H1 (cell line): ENCODE results near the gene IQCH. TPM values are rescaled to one million over a fixed set of nuclear protein-coding genes. Genes with fewer than 3 reads are reported as not detected.

Source experiments
- CTCF ChIA-PET: fragments of 300-600 bp; sonication (Branson Sonifier 250); formaldehyde crosslinking; loops from one replicate; lab custom pipeline; 2021; ENCODE audit not compliant: partially characterized antibody; lab: Charles Lee
- POLR2A ChIA-PET: fragments of 300-600 bp; sonication (Branson Sonifier 250); formaldehyde crosslinking; loops from one replicate; lab custom pipeline; 2021; ENCODE audit warnings: inconsistent platforms; ENCODE audit not compliant: partially characterized antibody; lab: Charles Lee
- DNase-seq, 2 experiments: peaks; one replicate each; pipeline versions ENCODE4 v3.0.0 to v3.0.0-alpha.2; 2010 to 2022; ENCODE audit warnings: low spot score in 2 of 2, low read depth in 1 of 2, mixed read lengths in 1 of 2
- FAIRE-seq: peaks from 2 replicates; lab custom pipeline; 2011; peaks lifted over from hg19 to GRCh38; lab: Jason Lieb, UNC
- H2AFZ ChIP-seq: 2 replicates; pipeline ENCODE4 v1.8.1; 2012; ENCODE audit warnings: low read length, inconsistent platforms
- H2AK5ac ChIP-seq: 2 replicates; pipeline ENCODE4 v1.6.1; 2013; ENCODE audit warnings: low read depth, low read length
- H2BK120ac ChIP-seq: replicated peaks from 2 replicates; pipeline ENCODE3; 2013; ENCODE audit warnings: low read depth, low read length, inconsistent platforms
- H2BK12ac ChIP-seq: 2 replicates; pipeline ENCODE4 v1.6.1; 2013; ENCODE audit warnings: low read depth, low read length
- H2BK15ac ChIP-seq: 2 replicates; pipeline ENCODE4 v1.6.1; 2013; ENCODE audit warnings: low read length
- H2BK20ac ChIP-seq: 2 replicates; pipeline ENCODE4 v1.6.1; 2013; ENCODE audit warnings: low read length
- H2BK5ac ChIP-seq: 2 replicates; pipeline ENCODE4 v1.6.1; 2013; ENCODE audit warnings: low read depth, low read length
- H3K14ac ChIP-seq: 2 replicates; pipeline ENCODE4 v1.6.1; 2013; ENCODE audit warnings: inconsistent platforms; ENCODE audit not compliant: insufficient read length
- H3K18ac ChIP-seq: 2 replicates; pipeline ENCODE4 v1.6.1; 2013; ENCODE audit warnings: low read length; ENCODE audit errors: extremely low read depth
- H3K23ac ChIP-seq: 2 replicates; pipeline ENCODE4 v1.6.1; 2013; ENCODE audit warnings: inconsistent platforms; ENCODE audit not compliant: insufficient read length
- H3K23me2 ChIP-seq: 2 replicates; pipeline ENCODE4 v1.6.1; 2013; ENCODE audit warnings: low read depth, low read length
- H3K27ac ChIP-seq: 2 replicates; pipeline ENCODE4 v1.6.1; 2011; ENCODE audit warnings: low read depth, low read length, inconsistent platforms
- H3K27me3 ChIP-seq, 4 experiments: replicated peaks in 1 of 4; 1 replicate in 1 of 4; 2 replicates in 3 of 4; pipeline versions ENCODE4 v1.6.1 to v1.8.1; 2011 to 2013; ENCODE audit warnings: low read length in 3 of 4, mild to moderate bottlenecking in 3 of 4, inconsistent platforms in 2 of 4, mixed read lengths in 2 of 4, moderate library complexity in 1 of 4; ENCODE audit not compliant: control insufficient read depth in 3 of 4, insufficient read depth in 3 of 4; ENCODE audit errors: extremely low read depth in 1 of 4
- H3K36me3 ChIP-seq, 4 experiments: 2 replicates each; pipeline versions ENCODE4 v1.6.1 to v1.8.1; 2011 to 2013; ENCODE audit warnings: mild to moderate bottlenecking in 4 of 4, low read length in 3 of 4, moderate library complexity in 2 of 4, control low read depth in 1 of 4, inconsistent platforms in 1 of 4; ENCODE audit not compliant: insufficient read depth in 4 of 4, control insufficient read depth in 2 of 4
- H3K4ac ChIP-seq: replicated peaks from 2 replicates; pipeline ENCODE3; 2013; ENCODE audit warnings: low read length, low read depth, mixed read lengths, inconsistent platforms; ENCODE audit not compliant: insufficient read length
- H3K4me1 ChIP-seq, 4 experiments: replicated peaks in 1 of 4; 1 replicate in 1 of 4; 2 replicates in 3 of 4; pipeline versions ENCODE4 v1.6.1 to v1.8.1; 2011 to 2013; ENCODE audit warnings: low read length in 3 of 4, inconsistent platforms in 2 of 4, mixed read lengths in 1 of 4; ENCODE audit not compliant: insufficient read depth in 4 of 4, control insufficient read depth in 3 of 4
- H3K4me2 ChIP-seq, 2 experiments: 2 replicates each; pipeline versions ENCODE4 v1.6.1 to v1.8.1; 2011 to 2013; ENCODE audit warnings: low read depth in 2 of 2, low read length in 2 of 2, control low read depth in 1 of 2, inconsistent platforms in 1 of 2, mild to moderate bottlenecking in 1 of 2; ENCODE audit not compliant: insufficient read depth in 1 of 2
- H3K4me3 ChIP-seq, 4 experiments: fragments of 200-600, 300-600 bp in 1 of 4; sonication (generic), shearing (Covaris generic), sonication (Bioruptor Twin) in 1 of 4; 2 replicates each; pipeline versions ENCODE4 v1.5.1 to v1.8.1; 2011 to 2016; ENCODE audit warnings: low read length in 4 of 4, low read depth in 3 of 4, control low read depth in 2 of 4, inconsistent platforms in 2 of 4, mild to moderate bottlenecking in 2 of 4, mixed read lengths in 1 of 4, moderate library complexity in 1 of 4; ENCODE audit not compliant: insufficient read depth in 2 of 4; ENCODE audit errors: extremely low read depth in 1 of 4
- H3K56ac ChIP-seq: replicated peaks from 2 replicates; pipeline ENCODE3; 2013; ENCODE audit warnings: low read depth, mild to moderate bottlenecking, mixed read lengths, low read length, inconsistent platforms; ENCODE audit not compliant: insufficient read length
- H3K79me1 ChIP-seq: 2 replicates; pipeline ENCODE4 v1.6.1; 2013; ENCODE audit warnings: low read depth, low read length, control low read depth
- H3K79me2 ChIP-seq, 2 experiments: 2 replicates each; pipeline versions ENCODE4 v1.6.1 to v1.8.1; 2012 to 2013; ENCODE audit warnings: low read length in 2 of 2, mild to moderate bottlenecking in 2 of 2, inconsistent platforms in 1 of 2; ENCODE audit not compliant: insufficient read depth in 2 of 2, control insufficient read depth in 1 of 2
- H3K9ac ChIP-seq, 4 experiments: replicated peaks in 1 of 4; 1 replicate in 1 of 4; 2 replicates in 3 of 4; pipeline versions ENCODE4 v1.6.1 to v1.8.1; 2011 to 2013; ENCODE audit warnings: low read depth in 3 of 4, low read length in 3 of 4, control low read depth in 2 of 4, mild to moderate bottlenecking in 2 of 4, moderate library complexity in 2 of 4, inconsistent platforms in 1 of 4; ENCODE audit errors: extremely low read depth in 1 of 4
- H3K9me3 ChIP-seq, 2 experiments: 2 replicates each; pipeline versions ENCODE4 v1.6.1 to v1.8.1; 2012 to 2013; ENCODE audit warnings: mild to moderate bottlenecking in 2 of 2, moderate library complexity in 2 of 2, control low read depth in 1 of 2, inconsistent platforms in 1 of 2, low read depth in 1 of 2, low read length in 1 of 2, mixed read lengths in 1 of 2; ENCODE audit not compliant: insufficient read depth in 2 of 2
- H4K20me1 ChIP-seq, 2 experiments: replicated peaks in 1 of 2; 2 replicates each; pipeline versions ENCODE3 to v1.8.1; 2011 to 2013; ENCODE audit warnings: inconsistent platforms in 2 of 2, low read length in 2 of 2, mild to moderate bottlenecking in 1 of 2; ENCODE audit not compliant: insufficient read depth in 2 of 2, control insufficient read depth in 1 of 2
- H4K5ac ChIP-seq: 2 replicates; pipeline ENCODE4 v1.6.1; 2013; ENCODE audit warnings: low read length, low read depth, mixed read lengths, inconsistent platforms; ENCODE audit not compliant: insufficient read length
- H4K8ac ChIP-seq: 2 replicates; pipeline ENCODE4 v1.8.0; 2013; ENCODE audit warnings: mild to moderate bottlenecking, moderate library complexity, low read length, inconsistent platforms; ENCODE audit not compliant: insufficient read depth; ENCODE audit errors: extremely low read depth
- H4K91ac ChIP-seq: replicated peaks from 2 replicates; pipeline ENCODE3; 2013; ENCODE audit warnings: low read length, mixed read lengths, inconsistent platforms; ENCODE audit not compliant: insufficient read length
- ASH2L ChIP-seq: fragments of 200-600, 300-600 bp; sonication (generic); IDR thresholded peaks from one replicate; pipeline ENCODE4 v1.7.1; 2017; ENCODE audit warnings: low read length
- BRCA1 ChIP-seq: IDR thresholded peaks from 2 replicates; pipeline ENCODE4 v1.6.1; 2012; ENCODE audit warnings: low read depth, low read length, improper control_type of control experiment
- CREB1 ChIP-seq: IDR thresholded peaks from 2 replicates; pipeline ENCODE4 v1.6.1; 2012; ENCODE audit warnings: inconsistent platforms
- GTF2F1 ChIP-seq: IDR thresholded peaks from 2 replicates; pipeline ENCODE4 v1.6.1; 2012; ENCODE audit warnings: low read depth, low read length, improper control_type of control experiment, borderline replicate concordance
- HDAC2 ChIP-seq, 2 experiments: fragments of 300-600 bp in 1 of 2; sonication (generic) in 1 of 2; IDR thresholded peaks; 2 replicates each; pipeline ENCODE4 v1.6.1; 2011 to 2012; ENCODE audit warnings: low read depth in 2 of 2, low read length in 2 of 2, mild to moderate bottlenecking in 2 of 2, moderate library complexity in 2 of 2, borderline replicate concordance in 1 of 2, inconsistent platforms in 1 of 2
- JUN ChIP-seq: IDR thresholded peaks from 2 replicates; pipeline ENCODE4 v1.6.1; 2011; ENCODE audit warnings: low read depth, mild to moderate bottlenecking, improper control_type of control experiment, low read length
- JUND ChIP-seq: IDR thresholded peaks from 2 replicates; pipeline ENCODE4 v1.6.1; 2011; ENCODE audit warnings: mild to moderate bottlenecking, improper control_type of control experiment, low read length
- POLR2A ChIP-seq, 2 experiments: IDR thresholded peaks; 1 replicate in 1 of 2; 2 replicates in 1 of 2; pipeline ENCODE4 v1.6.1; 2011; ENCODE audit warnings: low read depth in 2 of 2, low read length in 2 of 2, mild to moderate bottlenecking in 2 of 2; ENCODE audit errors: control extremely low read depth in 1 of 2
- POU5F1 ChIP-seq: IDR thresholded peaks from 2 replicates; pipeline ENCODE4 v1.6.1; 2011; ENCODE audit warnings: low read depth, mild to moderate bottlenecking, low read length, moderate library complexity
- SIX5 ChIP-seq: IDR thresholded peaks from 2 replicates; pipeline ENCODE4 v1.6.1; 2011; ENCODE audit warnings: mild to moderate bottlenecking, low read depth, low read length
- SP1 ChIP-seq: IDR thresholded peaks from 2 replicates; pipeline ENCODE4 v1.6.1; 2011; ENCODE audit warnings: low read depth, low read length
- WGBS, 2 experiments: shearing (Covaris generic) in 1 of 2; methylation state at CpG; one replicate each; pipeline versions ENCODE4 v1.1.6 to v1.1.7; 2013 to 2015; ENCODE audit warnings: low lambda C conversion rate in 2 of 2, mixed read lengths in 2 of 2, inconsistent platforms in 1 of 2, low coverage in 1 of 2, missing lambda C conversion rate in 1 of 2; ENCODE audit not compliant: insufficient replicate concordance in 2 of 2, insufficient coverage in 1 of 2, insufficient read length in 1 of 2; ENCODE audit errors: extremely low coverage in 1 of 2, missing lambda C conversion rate in 1 of 2; 5-methylcytosine and 5-hydroxymethylcytosine counted together
- polyA plus RNA-seq, 7 experiments: library from polyadenylated mRNA; depleted of rRNA in 3 of 7; stranded (reverse) in 5 of 7; unstranded in 2 of 7; fragments of >200 nt in 5 of 7; fragments of 200-250 nt in 2 of 7; gene quantifications; 1 replicate in 5 of 7; 2 replicates in 1 of 7; 4 replicates in 1 of 7; pipeline versions ENCODE4 v1.2.1 to v1.2.3, GENCODE V29; 2011 to 2013; ENCODE audit warnings: missing spikeins in 2 of 7, mixed read lengths in 2 of 7
- total RNA-seq: library from RNA; stranded (reverse); fragmentation: NEBNext Ultra II Directional; extraction: Animal tissue kit (Norgen Biotek cat#: 25700); gene quantifications from 2 replicates; pipeline ENCODE4 v1.2.1, GENCODE V29; 2021
- TF ChIP-seq, protein P1 (sequence below): IDR thresholded peaks from 2 replicates; pipeline ENCODE4 v1.6.1; 2012; ENCODE audit warnings: low read length, inconsistent platforms

Gene IQCH
- total and polyA plus RNA-seq, 2 of the 8 experiments (the other 6 are each of a cell fraction or from before 2014, with no cell fraction given) = 0.60 to 1.9 TPM

DNA sequence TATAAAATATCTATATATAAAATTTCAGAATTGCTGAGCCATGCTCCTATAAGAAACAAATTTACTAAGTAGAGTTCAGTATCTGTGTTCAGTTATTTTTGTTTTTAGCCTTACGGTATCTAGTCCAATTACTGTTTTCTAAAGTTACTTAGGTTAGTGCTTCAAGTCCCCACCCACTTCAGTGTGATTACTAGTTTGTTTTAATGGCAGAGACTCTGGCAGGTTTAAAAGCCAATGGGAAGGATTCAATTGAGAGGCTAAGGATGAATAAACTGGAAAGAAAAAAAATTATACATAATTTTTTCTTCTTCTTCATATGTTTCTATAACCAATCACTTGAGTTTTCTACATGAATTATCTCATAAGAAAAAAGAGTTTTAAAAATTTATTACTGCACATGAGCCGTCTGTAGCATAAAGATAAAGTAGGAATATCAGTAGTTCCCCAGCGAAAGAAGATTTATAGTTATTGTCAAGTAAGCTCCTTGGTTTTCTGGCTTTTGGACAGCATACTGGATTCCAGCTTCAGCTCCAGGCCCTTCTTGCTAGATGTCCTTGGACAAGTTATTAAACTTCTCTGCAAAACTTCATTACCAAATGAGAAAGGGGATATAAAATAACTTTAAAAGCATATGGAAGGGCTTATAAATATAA lies 46.9 kb upstream of the IQCH start:
- H3K4me1 ChIP-seq = no peaks in the 10 kb centered on the region
- H4K91ac ChIP-seq = no peak overlapping the region
- peaks cover 0 to 21% (median 7%) of the 10 kb centered on the region in 4 experiments; a peak in 6 of 8 replicates for H3K36me3 ChIP-seq
- DNase-seq (no peak), FAIRE-seq (no peak)
- H2AFZ ChIP-seq = no peak overlapping the region
- H3K14ac ChIP-seq = no peak overlapping the region
- no peak overlapping the region for H2AK5ac ChIP-seq
- no peaks in the 10 kb centered on the region for H3K79me2 ChIP-seq
- H2BK5ac ChIP-seq = no peak overlapping the region
- H3K9ac ChIP-seq = no peak overlapping the region
- WGBS, 2 experiments = 86% methylated on average over 3 of the region's 3 CpGs; no CpG with 5 or more reads in 1 of the 2 experiments
- peaks cover 2% of the 10 kb centered on the region; the same call in 1 of the 2 replicates for H3K23me2 ChIP-seq
- H3K18ac ChIP-seq = no peak overlapping the region
- H3K23ac ChIP-seq = no peak overlapping the region
- H3K56ac ChIP-seq = no peak overlapping the region
- H4K8ac ChIP-seq = no peak overlapping the region
- no peak overlapping the region for H2BK120ac ChIP-seq
- H3K9me3 ChIP-seq = no peaks in the 10 kb centered on the region
- POLR2A ChIA-PET = no interaction called here
- H3K4ac ChIP-seq = no peak overlapping the region
- H2BK15ac ChIP-seq = no peak overlapping the region
- no peak overlapping the region for H2BK20ac ChIP-seq
- no peaks in the 10 kb centered on the region for H3K27me3 ChIP-seq
- no peaks in the 10 kb centered on the region for H4K20me1 ChIP-seq
- H3K4me3 ChIP-seq = no peak overlapping the region
- no peak overlapping the region for H3K4me2 ChIP-seq
- H3K79me1 ChIP-seq = no peaks in the 10 kb centered on the region
- no peak overlapping the region for H3K27ac ChIP-seq
- CTCF ChIA-PET = no interaction called here
- H2BK12ac ChIP-seq = no peak overlapping the region
- no peak overlapping the region for H4K5ac ChIP-seq
- TF ChIP-seq SP1 (no peak), JUND (no peak), CREB1 (no peak), HDAC2 (IDR thresholded peaks at IDR 0.05; ENCODE audit: borderline replicate concordance in 1 of 2, low read depth in 2 of 2, low read length in 2 of 2) (no peak), JUN (no peak), SIX5 (no peak), POLR2A (IDR thresholded peaks at IDR 0.05; ENCODE audit: control extremely low read depth in 1 of 2, low read depth in 2 of 2, low read length in 2 of 2) (no peak), ASH2L (no peak), POU5F1 (no peak), GTF2F1 (no peak), BRCA1 (no peak)
- TF ChIP-seq, protein P1, sequence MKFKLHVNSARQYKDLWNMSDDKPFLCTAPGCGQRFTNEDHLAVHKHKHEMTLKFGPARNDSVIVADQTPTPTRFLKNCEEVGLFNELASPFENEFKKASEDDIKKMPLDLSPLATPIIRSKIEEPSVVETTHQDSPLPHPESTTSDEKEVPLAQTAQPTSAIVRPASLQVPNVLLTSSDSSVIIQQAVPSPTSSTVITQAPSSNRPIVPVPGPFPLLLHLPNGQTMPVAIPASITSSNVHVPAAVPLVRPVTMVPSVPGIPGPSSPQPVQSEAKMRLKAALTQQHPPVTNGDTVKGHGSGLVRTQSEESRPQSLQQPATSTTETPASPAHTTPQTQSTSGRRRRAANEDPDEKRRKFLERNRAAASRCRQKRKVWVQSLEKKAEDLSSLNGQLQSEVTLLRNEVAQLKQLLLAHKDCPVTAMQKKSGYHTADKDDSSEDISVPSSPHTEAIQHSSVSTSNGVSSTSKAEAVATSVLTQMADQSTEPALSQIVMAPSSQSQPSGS = no peak
